ENCODE data around the gene CENPT.

DNA sequence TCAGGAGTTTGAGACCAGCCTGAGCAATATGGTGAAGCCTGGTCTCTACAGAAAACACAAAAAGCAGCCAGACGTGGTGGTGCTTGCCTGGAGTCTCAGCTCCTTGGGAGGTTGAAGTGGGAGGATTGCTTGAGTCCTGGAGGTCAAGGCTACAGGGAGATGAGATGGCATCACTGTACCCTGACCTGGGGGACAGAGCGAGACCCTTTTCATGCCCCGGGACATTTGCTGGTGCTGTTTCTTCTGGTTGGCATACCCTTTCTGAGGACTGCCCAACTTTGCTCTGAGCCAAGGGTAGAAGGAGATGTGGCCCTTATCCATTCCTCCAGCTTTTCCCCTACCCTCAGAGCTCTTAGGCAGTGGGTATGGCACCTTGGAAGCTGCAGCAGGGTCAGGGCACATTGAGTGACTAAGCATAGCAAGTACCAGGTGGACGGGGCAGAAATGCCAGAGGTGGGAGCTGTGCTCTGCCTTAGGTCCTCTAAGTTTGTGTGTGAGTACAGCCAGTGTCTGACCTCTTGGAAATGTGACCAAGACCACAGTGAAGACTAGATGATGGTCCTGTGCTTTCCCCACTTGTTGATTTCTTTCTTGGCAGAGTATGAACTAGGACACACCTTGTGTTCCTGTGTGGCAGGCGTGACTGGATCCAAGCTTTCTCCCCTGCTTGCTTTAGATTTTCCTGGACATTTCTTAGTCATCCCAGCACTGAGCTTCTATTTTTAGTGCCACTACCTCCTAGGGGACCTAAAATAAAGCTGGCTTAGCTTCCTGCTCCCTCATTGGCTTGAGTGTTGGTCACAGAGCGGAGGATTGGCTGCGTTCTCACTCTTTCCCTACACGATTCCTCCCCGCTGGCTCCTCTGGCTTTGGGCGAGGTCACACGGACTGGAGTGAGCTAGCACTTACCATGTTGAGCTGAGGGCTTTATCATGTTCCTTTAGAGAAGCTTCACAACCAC, 15.4 kb upstream of the CENPT start:
- TF ChIP-seq, protein P1, sequence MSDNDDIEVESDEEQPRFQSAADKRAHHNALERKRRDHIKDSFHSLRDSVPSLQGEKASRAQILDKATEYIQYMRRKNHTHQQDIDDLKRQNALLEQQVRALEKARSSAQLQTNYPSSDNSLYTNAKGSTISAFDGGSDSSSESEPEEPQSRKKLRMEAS (IDR thresholded peaks at IDR 0.05; ENCODE audit: low read depth, low read length): no peak
- TF ChIP-seq POLR2A (IDR thresholded peaks at IDR 0.05; ENCODE audit: low read depth, low read length) (no peak), YY1 (IDR thresholded peaks at IDR 0.05; ENCODE audit: low read depth, low read length) (no peak), EZH2 (IDR thresholded peaks at IDR 0.05; ENCODE audit: borderline replicate concordance, control insufficient read depth, low read depth, low read length) (no peak), SUPT20H (IDR thresholded peaks at IDR 0.05; ENCODE audit: borderline replicate concordance, control insufficient read depth, low read depth, low read length) (no peak), ZNF24 (IDR thresholded peaks at IDR 0.05) (no peak), SIN3A (IDR thresholded peaks at IDR 0.05; ENCODE audit: low read depth, low read length) (no peak), CEBPB (IDR thresholded peaks at IDR 0.05; ENCODE audit: borderline replicate concordance in 1 of 2, low read depth in 2 of 2, low read length in 2 of 2) (no peak), TCF7 (IDR thresholded peaks at IDR 0.05; ENCODE audit: borderline replicate concordance) (no peak), SP1 (IDR thresholded peaks at IDR 0.05; ENCODE audit: low read depth, low read length) (no peak)
- TF ChIP-seq, protein P2, sequence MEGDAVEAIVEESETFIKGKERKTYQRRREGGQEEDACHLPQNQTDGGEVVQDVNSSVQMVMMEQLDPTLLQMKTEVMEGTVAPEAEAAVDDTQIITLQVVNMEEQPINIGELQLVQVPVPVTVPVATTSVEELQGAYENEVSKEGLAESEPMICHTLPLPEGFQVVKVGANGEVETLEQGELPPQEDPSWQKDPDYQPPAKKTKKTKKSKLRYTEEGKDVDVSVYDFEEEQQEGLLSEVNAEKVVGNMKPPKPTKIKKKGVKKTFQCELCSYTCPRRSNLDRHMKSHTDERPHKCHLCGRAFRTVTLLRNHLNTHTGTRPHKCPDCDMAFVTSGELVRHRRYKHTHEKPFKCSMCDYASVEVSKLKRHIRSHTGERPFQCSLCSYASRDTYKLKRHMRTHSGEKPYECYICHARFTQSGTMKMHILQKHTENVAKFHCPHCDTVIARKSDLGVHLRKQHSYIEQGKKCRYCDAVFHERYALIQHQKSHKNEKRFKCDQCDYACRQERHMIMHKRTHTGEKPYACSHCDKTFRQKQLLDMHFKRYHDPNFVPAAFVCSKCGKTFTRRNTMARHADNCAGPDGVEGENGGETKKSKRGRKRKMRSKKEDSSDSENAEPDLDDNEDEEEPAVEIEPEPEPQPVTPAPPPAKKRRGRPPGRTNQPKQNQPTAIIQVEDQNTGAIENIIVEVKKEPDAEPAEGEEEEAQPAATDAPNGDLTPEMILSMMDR (IDR thresholded peaks at IDR 0.05 in 2 of 3, conservative IDR thresholded peaks at IDR 0.05 in 1 of 3; ENCODE audit: control insufficient read depth in 2 of 3, extremely low read depth in 1 of 3, insufficient read depth in 1 of 3, low read depth in 3 of 3, low read length in 3 of 3): no peak
- TF ChIP-seq, protein P3, sequence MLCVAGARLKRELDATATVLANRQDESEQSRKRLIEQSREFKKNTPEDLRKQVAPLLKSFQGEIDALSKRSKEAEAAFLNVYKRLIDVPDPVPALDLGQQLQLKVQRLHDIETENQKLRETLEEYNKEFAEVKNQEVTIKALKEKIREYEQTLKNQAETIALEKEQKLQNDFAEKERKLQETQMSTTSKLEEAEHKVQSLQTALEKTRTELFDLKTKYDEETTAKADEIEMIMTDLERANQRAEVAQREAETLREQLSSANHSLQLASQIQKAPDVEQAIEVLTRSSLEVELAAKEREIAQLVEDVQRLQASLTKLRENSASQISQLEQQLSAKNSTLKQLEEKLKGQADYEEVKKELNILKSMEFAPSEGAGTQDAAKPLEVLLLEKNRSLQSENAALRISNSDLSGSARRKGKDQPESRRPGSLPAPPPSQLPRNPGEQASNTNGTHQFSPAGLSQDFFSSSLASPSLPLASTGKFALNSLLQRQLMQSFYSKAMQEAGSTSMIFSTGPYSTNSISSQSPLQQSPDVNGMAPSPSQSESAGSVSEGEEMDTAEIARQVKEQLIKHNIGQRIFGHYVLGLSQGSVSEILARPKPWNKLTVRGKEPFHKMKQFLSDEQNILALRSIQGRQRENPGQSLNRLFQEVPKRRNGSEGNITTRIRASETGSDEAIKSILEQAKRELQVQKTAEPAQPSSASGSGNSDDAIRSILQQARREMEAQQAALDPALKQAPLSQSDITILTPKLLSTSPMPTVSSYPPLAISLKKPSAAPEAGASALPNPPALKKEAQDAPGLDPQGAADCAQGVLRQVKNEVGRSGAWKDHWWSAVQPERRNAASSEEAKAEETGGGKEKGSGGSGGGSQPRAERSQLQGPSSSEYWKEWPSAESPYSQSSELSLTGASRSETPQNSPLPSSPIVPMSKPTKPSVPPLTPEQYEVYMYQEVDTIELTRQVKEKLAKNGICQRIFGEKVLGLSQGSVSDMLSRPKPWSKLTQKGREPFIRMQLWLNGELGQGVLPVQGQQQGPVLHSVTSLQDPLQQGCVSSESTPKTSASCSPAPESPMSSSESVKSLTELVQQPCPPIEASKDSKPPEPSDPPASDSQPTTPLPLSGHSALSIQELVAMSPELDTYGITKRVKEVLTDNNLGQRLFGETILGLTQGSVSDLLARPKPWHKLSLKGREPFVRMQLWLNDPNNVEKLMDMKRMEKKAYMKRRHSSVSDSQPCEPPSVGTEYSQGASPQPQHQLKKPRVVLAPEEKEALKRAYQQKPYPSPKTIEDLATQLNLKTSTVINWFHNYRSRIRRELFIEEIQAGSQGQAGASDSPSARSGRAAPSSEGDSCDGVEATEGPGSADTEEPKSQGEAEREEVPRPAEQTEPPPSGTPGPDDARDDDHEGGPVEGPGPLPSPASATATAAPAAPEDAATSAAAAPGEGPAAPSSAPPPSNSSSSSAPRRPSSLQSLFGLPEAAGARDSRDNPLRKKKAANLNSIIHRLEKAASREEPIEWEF (IDR thresholded peaks at IDR 0.05; ENCODE audit: insufficient replicate concordance, low read depth, low read length): no peak
- TF ChIP-seq, protein P4, sequence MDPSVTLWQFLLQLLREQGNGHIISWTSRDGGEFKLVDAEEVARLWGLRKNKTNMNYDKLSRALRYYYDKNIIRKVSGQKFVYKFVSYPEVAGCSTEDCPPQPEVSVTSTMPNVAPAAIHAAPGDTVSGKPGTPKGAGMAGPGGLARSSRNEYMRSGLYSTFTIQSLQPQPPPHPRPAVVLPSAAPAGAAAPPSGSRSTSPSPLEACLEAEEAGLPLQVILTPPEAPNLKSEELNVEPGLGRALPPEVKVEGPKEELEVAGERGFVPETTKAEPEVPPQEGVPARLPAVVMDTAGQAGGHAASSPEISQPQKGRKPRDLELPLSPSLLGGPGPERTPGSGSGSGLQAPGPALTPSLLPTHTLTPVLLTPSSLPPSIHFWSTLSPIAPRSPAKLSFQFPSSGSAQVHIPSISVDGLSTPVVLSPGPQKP (IDR thresholded peaks at IDR 0.05; ENCODE audit: low read depth, low read length): no peak
- TF ChIP-seq, protein P5, sequence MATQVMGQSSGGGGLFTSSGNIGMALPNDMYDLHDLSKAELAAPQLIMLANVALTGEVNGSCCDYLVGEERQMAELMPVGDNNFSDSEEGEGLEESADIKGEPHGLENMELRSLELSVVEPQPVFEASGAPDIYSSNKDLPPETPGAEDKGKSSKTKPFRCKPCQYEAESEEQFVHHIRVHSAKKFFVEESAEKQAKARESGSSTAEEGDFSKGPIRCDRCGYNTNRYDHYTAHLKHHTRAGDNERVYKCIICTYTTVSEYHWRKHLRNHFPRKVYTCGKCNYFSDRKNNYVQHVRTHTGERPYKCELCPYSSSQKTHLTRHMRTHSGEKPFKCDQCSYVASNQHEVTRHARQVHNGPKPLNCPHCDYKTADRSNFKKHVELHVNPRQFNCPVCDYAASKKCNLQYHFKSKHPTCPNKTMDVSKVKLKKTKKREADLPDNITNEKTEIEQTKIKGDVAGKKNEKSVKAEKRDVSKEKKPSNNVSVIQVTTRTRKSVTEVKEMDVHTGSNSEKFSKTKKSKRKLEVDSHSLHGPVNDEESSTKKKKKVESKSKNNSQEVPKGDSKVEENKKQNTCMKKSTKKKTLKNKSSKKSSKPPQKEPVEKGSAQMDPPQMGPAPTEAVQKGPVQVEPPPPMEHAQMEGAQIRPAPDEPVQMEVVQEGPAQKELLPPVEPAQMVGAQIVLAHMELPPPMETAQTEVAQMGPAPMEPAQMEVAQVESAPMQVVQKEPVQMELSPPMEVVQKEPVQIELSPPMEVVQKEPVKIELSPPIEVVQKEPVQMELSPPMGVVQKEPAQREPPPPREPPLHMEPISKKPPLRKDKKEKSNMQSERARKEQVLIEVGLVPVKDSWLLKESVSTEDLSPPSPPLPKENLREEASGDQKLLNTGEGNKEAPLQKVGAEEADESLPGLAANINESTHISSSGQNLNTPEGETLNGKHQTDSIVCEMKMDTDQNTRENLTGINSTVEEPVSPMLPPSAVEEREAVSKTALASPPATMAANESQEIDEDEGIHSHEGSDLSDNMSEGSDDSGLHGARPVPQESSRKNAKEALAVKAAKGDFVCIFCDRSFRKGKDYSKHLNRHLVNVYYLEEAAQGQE (IDR thresholded peaks at IDR 0.05; ENCODE audit: low read depth, low read length): no peak

Data from GM12878 (cell line).